ENCODE results near the gene PSIP1.

Gene PSIP1

DNA sequence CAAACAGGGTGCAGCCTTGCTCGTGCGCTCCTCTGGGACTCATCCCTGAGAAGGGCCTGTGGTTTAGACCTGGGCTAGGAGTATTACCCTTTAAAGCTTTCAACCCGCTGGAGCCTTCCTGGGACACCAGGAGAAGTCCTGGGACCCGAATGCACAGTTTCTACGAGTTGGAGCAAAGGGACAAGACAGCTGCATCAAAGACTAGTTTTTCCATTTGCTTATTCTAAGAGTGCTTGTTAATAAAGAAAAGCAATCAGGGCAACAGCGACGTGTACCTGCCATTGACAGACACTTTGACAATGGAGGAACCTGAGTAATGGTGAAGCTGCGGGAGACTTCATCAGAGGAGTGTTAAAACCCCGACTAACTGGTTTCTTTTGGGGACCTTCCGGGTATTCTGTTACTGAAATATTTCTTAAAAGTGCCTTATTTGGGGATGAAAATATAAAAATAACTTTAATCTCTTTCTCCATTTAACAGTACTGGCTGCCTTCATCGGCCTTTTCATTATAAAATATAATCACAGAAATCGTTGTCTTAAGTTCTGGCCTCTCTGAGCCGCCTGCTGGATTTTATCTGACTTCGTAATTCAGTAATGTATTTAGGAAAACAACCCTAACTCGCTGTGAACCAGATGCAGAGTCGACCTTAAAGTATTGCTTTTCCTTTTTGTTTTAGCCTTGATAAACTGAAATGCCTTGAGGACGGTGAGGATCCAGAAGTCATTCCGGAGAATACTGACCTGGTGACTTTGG is 87.4 kb downstream of the PSIP1 start:
- H3K4me3 ChIP-seq (ENCODE audit: low read depth, low read length) = peak overlapping the region; percentile 90
- peak overlapping the region; percentile 83 for H3K9ac ChIP-seq (ENCODE audit: low read depth, low read length)
- no peaks in the 10 kb centered on the region for H3K4me1 ChIP-seq (ENCODE audit: control insufficient read depth, insufficient read depth, low read length)
- H3K36me3 ChIP-seq (ENCODE audit: control insufficient read depth, insufficient read depth, low read length) = peaks cover 9% of the 10 kb centered on the region
- H3K27me3 ChIP-seq (ENCODE audit: control insufficient read depth, insufficient read depth, low read length) = no peaks in the 10 kb centered on the region
- H3K9me3 ChIP-seq (ENCODE audit: control insufficient read depth, insufficient read depth, low read length) = no peaks in the 10 kb centered on the region

- Histone ChIP-seq H3K4me1 (ENCODE audit: control insufficient read depth, insufficient read depth, low read length) (peaks cover 2% of the 10 kb centered on the region), H3K36me3 (ENCODE audit: control insufficient read depth, insufficient read depth, low read length) (peaks cover 9% of the 10 kb centered on the region), H3K9ac (ENCODE audit: low read depth, low read length) (peak within 1 kb of the TSS; percentile 85), H3K9me3 (ENCODE audit: control insufficient read depth, insufficient read depth, low read length) (no peaks in the 10 kb centered on the region), H3K4me3 (ENCODE audit: low read depth, low read length) (peak within 1 kb of the TSS; percentile 90), H3K27me3 (ENCODE audit: control insufficient read depth, insufficient read depth, low read length) (no peaks in the 10 kb centered on the region)
Measured at GRCh38 chr9:15422372-15423230, 88.2 kb downstream of the PSIP1 start, which contains the start of gene SNAPC3. SNAPC3 (plus strand) TSS chr9:15422876; CDS start chr9:15422880, 4 bp downstream.

DNA sequence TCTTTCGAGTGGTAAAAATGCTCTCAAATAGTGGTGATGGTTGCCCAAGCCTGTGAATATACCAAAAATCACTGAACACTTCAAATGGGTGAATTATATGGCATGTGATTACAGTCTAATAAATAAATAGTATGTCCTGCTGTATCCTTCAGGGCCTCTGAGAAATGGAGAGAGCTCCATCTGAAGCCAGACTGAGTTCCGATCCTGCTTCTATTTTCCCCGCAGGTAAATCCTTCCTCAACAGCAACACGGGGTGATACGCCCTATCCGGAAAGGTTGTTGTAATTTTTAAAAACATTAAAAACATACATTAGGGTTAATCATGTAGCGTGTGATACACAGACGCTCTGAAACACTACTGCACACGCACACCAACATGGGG is 88.8 kb downstream of the PSIP1 start:
- Histone ChIP-seq H3K4me1 (ENCODE audit: control insufficient read depth, insufficient read depth, low read length) (peaks cover 4% of the 10 kb centered on the region), H3K9me3 (ENCODE audit: control insufficient read depth, insufficient read depth, low read length) (no peaks in the 10 kb centered on the region), H3K27me3 (ENCODE audit: control insufficient read depth, insufficient read depth, low read length) (no peaks in the 10 kb centered on the region), H3K4me3 (ENCODE audit: low read depth, low read length) (peak overlapping the region; percentile 90), H3K9ac (ENCODE audit: low read depth, low read length) (peak overlapping the region; percentile 85), H3K36me3 (ENCODE audit: control insufficient read depth, insufficient read depth, low read length) (peaks cover 9% of the 10 kb centered on the region)

GRCh38 chr9:15421532-15421931 is 89.2 kb downstream of the PSIP1 start:
- Histone ChIP-seq H3K9ac (ENCODE audit: low read depth, low read length) (no peak overlapping the region), H3K4me1 (ENCODE audit: control insufficient read depth, insufficient read depth, low read length) (peaks cover 7% of the 10 kb centered on the region), H3K36me3 (ENCODE audit: control insufficient read depth, insufficient read depth, low read length) (peaks cover 9% of the 10 kb centered on the region), H3K4me3 (ENCODE audit: low read depth, low read length) (no peak overlapping the region), H3K27me3 (ENCODE audit: control insufficient read depth, insufficient read depth, low read length) (no peaks in the 10 kb centered on the region), H3K9me3 (ENCODE audit: control insufficient read depth, insufficient read depth, low read length) (no peaks in the 10 kb centered on the region)

- Histone ChIP-seq H3K27me3 (ENCODE audit: control insufficient read depth, insufficient read depth, low read length) (no peaks in the 10 kb centered on the region), H3K9me3 (ENCODE audit: control insufficient read depth, insufficient read depth, low read length) (no peaks in the 10 kb centered on the region), H3K36me3 (ENCODE audit: control insufficient read depth, insufficient read depth, low read length) (peaks cover 5% of the 10 kb centered on the region), H3K4me1 (ENCODE audit: control insufficient read depth, insufficient read depth, low read length) (peaks cover 7% of the 10 kb centered on the region), H3K4me3 (ENCODE audit: low read depth, low read length) (no peak overlapping the region), H3K9ac (ENCODE audit: low read depth, low read length) (no peak overlapping the region)
Measured at GRCh38 chr9:15420796-15421195, 90.0 kb downstream of the PSIP1 start.

- Histone ChIP-seq H3K9me3 (ENCODE audit: control insufficient read depth, insufficient read depth, low read length) (no peaks in the 10 kb centered on the region), H3K36me3 (ENCODE audit: control insufficient read depth, insufficient read depth, low read length) (no peaks in the 10 kb centered on the region), H3K4me1 (ENCODE audit: control insufficient read depth, insufficient read depth, low read length) (peaks cover 7% of the 10 kb centered on the region), H3K4me3 (ENCODE audit: low read depth, low read length) (no peak overlapping the region), H3K27me3 (ENCODE audit: control insufficient read depth, insufficient read depth, low read length) (no peaks in the 10 kb centered on the region), H3K9ac (ENCODE audit: low read depth, low read length) (no peak overlapping the region)
Measured at GRCh38 chr9:15417626-15418025, 93.1 kb downstream of the PSIP1 start.

- no peaks in the 10 kb centered on the region for H3K36me3 ChIP-seq (ENCODE audit: control insufficient read depth, insufficient read depth, low read length)
- H3K9me3 ChIP-seq (ENCODE audit: control insufficient read depth, insufficient read depth, low read length) = no peaks in the 10 kb centered on the region
- H3K27me3 ChIP-seq (ENCODE audit: control insufficient read depth, insufficient read depth, low read length) = no peaks in the 10 kb centered on the region
- peaks cover 7% of the 10 kb centered on the region for H3K4me1 ChIP-seq (ENCODE audit: control insufficient read depth, insufficient read depth, low read length)
- H3K4me3 ChIP-seq (ENCODE audit: low read depth, low read length) = no peak overlapping the region
- no peak overlapping the region for H3K9ac ChIP-seq (ENCODE audit: low read depth, low read length)
Measured at GRCh38 chr9:15416880-15417279, 93.9 kb downstream of the PSIP1 start.
